Neutrophil (primary cell): Measurements from ENCODE around the gene TIMM21.

Source experiments
- H3K27ac ChIP-seq: fragments of 200-600 bp; sonication (generic); 2 replicates; pipeline ENCODE4 v1.5.1; 2016; ENCODE audit warnings: mild to moderate bottlenecking, moderate library complexity
- H3K27me3 ChIP-seq: fragments of 200-600 bp; sonication (generic); 2 replicates; pipeline ENCODE4 v1.6.0; 2016; ENCODE audit warnings: mild to moderate bottlenecking
- H3K36me3 ChIP-seq: fragments of 200-600 bp; sonication (generic); 2 replicates; pipeline ENCODE4 v1.5.1; 2017
- H3K4me1 ChIP-seq, 2 experiments: fragments of 200-600 bp in 1 of 2; sonication (generic) in 1 of 2; 1 replicate in 1 of 2; 2 replicates in 1 of 2; pipeline versions ENCODE4 v1.5.1 to v1.6.1; 2013 to 2016; ENCODE audit warnings: low read depth in 1 of 2, low read length in 1 of 2, mild to moderate bottlenecking in 1 of 2, moderate library complexity in 1 of 2; ENCODE audit not compliant: control insufficient read depth in 1 of 2, insufficient read depth in 1 of 2
- H3K4me3 ChIP-seq, 2 experiments: fragments of 200-600 bp in 1 of 2; sonication (generic) in 1 of 2; 1 replicate in 1 of 2; 2 replicates in 1 of 2; pipeline ENCODE4 v1.5.1; 2013 to 2016; ENCODE audit warnings: low read depth in 1 of 2, low read length in 1 of 2, mild to moderate bottlenecking in 1 of 2, moderate library complexity in 1 of 2
- H3K9me3 ChIP-seq: fragments of 200-600 bp; sonication (generic); 2 replicates; pipeline ENCODE4 v1.5.1; 2016
- CTCF ChIP-seq: fragments of 200-600 bp; sonication (generic); IDR thresholded peaks from 2 replicates; pipeline ENCODE4 v1.5.1; 2016; ENCODE audit warnings: antibody characterized with exemption

TIMM21 gene

DNA sequence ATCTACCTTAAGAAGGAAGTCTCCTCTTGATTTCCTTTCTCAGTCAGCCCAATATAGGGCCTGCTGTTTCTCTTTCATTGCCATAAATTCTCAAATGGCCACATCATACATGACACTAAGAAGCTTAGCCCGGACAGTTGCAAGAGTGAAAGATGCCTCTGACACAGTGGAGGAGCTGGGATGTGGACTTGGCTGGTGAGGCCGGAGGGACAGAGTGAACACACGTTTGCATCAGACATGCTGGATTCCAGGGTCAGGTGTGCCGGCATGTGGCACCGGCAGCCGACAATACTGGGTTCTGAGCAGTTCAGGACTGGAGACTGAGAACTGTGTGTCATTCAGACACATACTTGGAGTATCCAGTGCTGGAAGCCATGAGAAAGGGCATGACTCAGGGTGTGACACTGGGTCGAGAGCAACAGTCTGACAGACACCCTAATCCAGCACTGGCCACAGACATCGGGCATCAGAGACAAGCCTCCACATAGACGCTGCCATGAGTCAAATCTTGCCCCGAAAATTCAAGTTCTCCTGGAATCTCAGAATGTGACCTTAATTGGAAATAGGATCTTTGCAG is 31.4 kb downstream of the TIMM21 start:
- no peak for TF ChIP-seq CTCF
- no peak overlapping the region for H3K4me3 ChIP-seq
- peaks cover 20% of the 10 kb centered on the region for H3K27me3 ChIP-seq
- H3K4me1 ChIP-seq, result peaks cover 0 to 12% of the 10 kb centered on the region in 2 experiments
- no peak overlapping the region for H3K27ac ChIP-seq
- no peaks in the 10 kb centered on the region for H3K9me3 ChIP-seq
- no peaks in the 10 kb centered on the region for H3K36me3 ChIP-seq

DNA sequence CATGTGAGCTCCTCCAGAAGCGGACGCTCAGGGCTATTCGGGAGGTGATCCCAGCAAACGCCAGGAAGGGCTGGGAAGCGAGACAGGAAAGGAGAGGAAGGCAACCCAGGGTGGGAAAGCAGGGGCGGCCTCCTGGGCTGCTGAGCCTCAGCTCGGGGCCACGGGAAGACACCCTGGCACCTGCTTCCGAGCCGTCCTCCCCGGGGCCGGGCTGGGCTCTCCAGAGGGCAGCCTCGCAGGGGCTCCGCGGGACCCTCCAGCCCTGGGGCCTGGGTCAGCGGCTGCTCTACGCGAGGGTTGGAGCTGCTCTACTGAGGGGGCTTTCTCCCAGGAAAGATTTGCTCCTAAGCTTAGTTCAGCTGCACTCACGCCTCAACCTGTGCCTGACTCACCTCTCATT is 34.0 kb downstream of the TIMM21 start:
- Histone ChIP-seq H3K4me1 (peaks cover 0 to 18% of the 10 kb centered on the region in 2 experiments), H3K4me3 (no peak overlapping the region), H3K36me3 (no peaks in the 10 kb centered on the region), H3K27ac (no peak overlapping the region), H3K9me3 (no peaks in the 10 kb centered on the region), H3K27me3 (peaks cover 12% of the 10 kb centered on the region)
- no peak for TF ChIP-seq CTCF

DNA sequence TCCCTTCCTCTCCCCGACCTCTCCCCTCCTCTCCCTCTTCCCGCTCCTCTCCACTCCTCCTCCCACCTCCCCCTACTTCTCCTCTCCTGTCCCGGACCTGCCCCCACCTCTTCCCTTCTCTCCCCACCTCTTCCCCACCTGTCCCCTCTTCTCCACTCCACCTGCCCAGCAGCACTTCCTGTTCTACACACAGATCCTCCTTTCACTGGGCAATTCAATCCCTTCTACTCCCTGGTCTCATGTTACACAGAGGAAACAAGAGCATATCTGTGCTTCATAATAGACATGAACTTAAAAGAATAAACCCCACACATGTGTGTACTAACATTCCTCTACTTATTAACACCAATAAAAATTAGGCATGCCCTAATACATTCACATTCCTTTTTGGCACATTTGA is 34.8 kb downstream of the TIMM21 start:
- H3K36me3 ChIP-seq, result no peaks in the 10 kb centered on the region
- H3K4me1 ChIP-seq, result peaks cover 0 to 18% of the 10 kb centered on the region in 2 experiments
- peaks cover 10% of the 10 kb centered on the region for H3K27me3 ChIP-seq
- H3K9me3 ChIP-seq, result no peaks in the 10 kb centered on the region
- H3K4me3 ChIP-seq, result no peak overlapping the region
- no peak overlapping the region for H3K27ac ChIP-seq
- TF ChIP-seq CTCF, result no peak

DNA sequence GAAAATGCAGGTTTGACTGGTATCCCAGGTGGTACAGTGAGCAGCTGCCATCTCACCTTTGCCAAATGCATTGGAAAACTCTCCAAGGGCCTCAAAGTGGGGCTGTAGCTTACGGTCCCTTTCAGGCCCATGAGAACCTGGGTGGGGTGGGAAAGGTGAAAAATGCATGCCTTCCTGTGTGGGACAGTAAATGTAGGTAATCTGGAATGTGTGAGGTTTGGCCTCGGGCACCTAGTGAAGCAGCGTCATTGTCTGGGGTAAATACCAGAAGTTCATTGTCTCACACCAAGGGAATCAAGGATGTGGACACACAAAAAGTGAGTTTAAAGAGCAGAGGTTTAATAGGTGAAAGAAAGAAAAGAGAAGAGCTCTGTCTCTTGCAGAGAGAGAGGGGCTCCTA is 36.6 kb downstream of the TIMM21 start:
- Histone ChIP-seq H3K36me3 (no peaks in the 10 kb centered on the region), H3K27ac (no peak overlapping the region), H3K9me3 (no peaks in the 10 kb centered on the region), H3K4me3 (no peak overlapping the region), H3K4me1 (peaks cover 0 to 18% of the 10 kb centered on the region in 2 experiments), H3K27me3 (peaks cover 10% of the 10 kb centered on the region)
- no peak for TF ChIP-seq CTCF

GRCh38 chr18:74185860-74186259 is 37.5 kb downstream of the TIMM21 start:
- Histone ChIP-seq H3K27ac (no peak overlapping the region), H3K36me3 (no peaks in the 10 kb centered on the region), H3K4me1 (peaks cover 0 to 18% of the 10 kb centered on the region in 2 experiments), H3K9me3 (no peaks in the 10 kb centered on the region), H3K4me3 (no peak overlapping the region), H3K27me3 (peaks cover 10% of the 10 kb centered on the region)
- TF ChIP-seq CTCF, result no peak
